Coronary artery (tissue), 2 donors: ENCODE data around the gene NR2F1.

Source experiments
- DNase-seq: peaks from one replicate; pipeline ENCODE4 v3.0.0-alpha.2; 2017; ENCODE audit warnings: low spot score
- H3K27ac ChIP-seq, 2 donors: fragments of 200-600 bp; sonication (generic); one replicate each; pipeline ENCODE4 v1.5.1; 2016 to 2019
- H3K4me3 ChIP-seq: fragments of 200-600 bp; sonication (generic); 2 replicates; pipeline ENCODE4 v1.5.1; 2016; ENCODE audit warnings: mild to moderate bottlenecking, moderate library complexity
- TF ChIP-seq, protein P1 (sequence below): fragments of 200-600 bp; sonication (generic); IDR thresholded peaks from one replicate; pipeline ENCODE4 v1.5.1; 2019; ENCODE audit warnings: antibody characterized with exemption

The NR2F1 gene

DNA sequence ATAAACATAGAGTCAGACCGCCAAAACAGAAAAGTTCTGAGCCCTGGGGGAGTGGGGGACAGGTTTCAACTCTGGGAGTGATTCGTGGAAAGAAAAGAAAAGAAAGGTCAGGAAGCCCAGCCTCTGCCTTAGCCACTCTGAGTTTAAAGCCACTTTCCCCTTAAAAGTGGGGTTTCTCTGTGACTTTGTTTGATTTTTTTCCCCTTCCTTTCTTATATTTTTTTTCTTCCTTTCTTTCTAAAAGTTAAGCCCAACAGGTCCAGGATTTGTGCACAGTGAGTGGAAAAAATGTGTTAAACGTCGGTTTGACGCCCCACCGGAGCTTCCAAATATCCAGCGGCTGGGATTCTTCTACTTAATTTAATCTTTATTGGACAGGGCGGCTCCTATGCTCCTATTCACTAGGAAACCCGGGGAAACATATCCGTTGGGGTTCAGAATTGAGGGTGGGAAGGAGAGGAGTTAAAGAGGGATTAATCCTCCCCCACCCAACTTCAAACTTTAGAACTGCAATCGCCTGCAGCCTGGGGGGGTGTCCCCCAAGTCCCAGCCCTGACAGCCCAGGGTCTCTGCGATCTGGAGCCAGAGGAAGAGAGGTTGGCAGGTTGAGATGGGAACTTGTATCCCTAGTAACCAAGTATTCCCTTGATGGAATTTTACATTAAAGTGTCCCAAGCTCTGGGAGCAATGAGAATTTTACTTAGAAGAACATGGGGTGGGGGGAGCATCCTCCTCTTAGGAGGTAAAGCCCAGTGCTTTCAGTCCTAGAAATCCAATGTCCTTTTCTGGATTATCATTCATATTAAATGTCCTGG, 8.3 kb upstream of the NR2F1 start:
- no peak for DNase-seq
- Histone ChIP-seq H3K27ac (no peak overlapping the region), H3K4me3 (no peak overlapping the region)
- TF ChIP-seq, protein P1, sequence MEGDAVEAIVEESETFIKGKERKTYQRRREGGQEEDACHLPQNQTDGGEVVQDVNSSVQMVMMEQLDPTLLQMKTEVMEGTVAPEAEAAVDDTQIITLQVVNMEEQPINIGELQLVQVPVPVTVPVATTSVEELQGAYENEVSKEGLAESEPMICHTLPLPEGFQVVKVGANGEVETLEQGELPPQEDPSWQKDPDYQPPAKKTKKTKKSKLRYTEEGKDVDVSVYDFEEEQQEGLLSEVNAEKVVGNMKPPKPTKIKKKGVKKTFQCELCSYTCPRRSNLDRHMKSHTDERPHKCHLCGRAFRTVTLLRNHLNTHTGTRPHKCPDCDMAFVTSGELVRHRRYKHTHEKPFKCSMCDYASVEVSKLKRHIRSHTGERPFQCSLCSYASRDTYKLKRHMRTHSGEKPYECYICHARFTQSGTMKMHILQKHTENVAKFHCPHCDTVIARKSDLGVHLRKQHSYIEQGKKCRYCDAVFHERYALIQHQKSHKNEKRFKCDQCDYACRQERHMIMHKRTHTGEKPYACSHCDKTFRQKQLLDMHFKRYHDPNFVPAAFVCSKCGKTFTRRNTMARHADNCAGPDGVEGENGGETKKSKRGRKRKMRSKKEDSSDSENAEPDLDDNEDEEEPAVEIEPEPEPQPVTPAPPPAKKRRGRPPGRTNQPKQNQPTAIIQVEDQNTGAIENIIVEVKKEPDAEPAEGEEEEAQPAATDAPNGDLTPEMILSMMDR: no peak

DNA sequence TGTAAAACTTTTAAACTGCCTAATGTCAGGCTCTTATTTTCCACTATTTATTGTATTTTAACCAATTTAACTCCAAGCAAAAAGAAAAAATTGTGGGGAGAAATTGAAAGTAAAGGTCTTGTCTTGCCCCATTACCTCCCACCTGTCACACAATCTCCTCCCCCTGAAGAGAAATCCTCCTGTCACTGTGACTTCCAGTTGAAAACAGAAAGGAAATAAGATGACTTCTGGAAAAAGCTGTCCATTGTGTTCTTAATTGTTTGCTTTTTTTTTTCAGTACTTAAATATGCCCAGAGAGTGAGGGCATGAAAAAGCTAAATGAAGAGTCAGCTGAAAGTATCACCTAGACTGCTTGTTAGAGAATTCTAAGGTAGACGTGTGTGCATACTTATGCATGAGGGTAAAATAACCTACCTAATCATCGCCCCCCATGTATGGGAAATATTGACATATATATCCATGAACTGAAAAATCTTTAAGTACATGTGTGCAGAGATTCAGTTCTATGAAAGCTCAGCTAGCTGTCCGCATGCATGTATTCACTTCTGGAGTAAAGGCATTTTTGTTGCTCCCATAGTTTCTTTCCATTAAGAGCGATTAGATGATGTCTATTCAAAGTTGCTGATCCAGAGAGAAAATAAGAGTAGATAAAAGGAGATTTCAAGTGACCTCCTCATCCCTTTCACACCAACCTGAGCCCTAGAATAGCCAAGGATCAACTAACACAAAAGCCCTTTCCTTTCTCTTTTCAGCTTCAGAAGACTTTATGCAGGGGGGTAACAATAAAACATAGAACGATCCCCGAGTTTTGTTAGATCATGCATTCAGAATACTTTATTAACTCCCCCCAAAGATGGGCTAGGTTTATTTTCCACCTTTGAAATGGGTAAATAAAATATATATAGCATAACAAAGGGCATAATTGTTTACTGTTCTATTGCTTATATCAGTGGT, 7.3 kb upstream of the NR2F1 start:
- TF ChIP-seq, protein P1: no peak
- no peak for DNase-seq
- Histone ChIP-seq H3K27ac (no peak overlapping the region), H3K4me3 (no peak overlapping the region)

DNA sequence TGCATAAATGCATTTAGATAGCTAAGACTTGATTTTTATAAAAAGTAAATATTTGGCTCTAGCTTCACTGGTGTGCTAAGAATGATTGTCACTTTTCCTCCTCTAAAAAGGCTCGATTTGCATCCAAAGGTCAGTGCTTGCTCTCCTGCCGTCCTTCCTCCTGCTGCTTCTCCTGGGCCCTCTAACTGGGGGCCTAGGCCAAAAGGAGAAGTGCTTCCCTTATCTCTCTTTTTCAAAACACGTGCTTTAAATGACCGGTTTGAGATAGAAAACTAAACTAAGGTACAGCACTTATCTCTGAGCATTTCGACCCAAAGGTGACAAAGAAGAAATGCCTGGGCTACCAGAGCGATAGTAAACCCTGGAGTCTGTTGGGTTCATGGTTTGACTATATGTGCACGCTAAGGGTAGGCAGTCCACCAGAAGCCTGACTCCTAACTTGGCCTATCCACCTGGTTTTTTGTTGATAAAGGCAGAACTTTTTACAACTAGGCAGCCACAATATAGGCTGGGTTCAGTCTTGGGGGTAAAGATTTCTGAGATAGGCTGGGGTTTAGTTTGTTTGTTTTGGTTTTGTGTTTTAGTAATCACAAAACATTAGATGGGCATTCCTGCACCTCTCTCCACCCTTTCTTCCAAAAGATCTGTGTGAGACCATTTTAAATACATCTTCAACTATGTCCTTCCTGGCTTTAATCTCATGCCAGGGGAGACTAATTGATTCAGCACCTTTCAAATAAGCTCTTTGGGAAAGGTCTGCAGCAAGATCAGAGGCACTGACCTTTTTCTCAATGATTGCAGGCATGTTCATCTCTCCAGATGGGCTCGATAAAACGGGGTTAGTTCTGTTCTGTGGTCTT, 5.8 kb upstream of the NR2F1 start:
- no peak for DNase-seq
- Histone ChIP-seq H3K27ac (no peak overlapping the region), H3K4me3 (no peak overlapping the region)
- TF ChIP-seq, protein P1: no peak

DNA sequence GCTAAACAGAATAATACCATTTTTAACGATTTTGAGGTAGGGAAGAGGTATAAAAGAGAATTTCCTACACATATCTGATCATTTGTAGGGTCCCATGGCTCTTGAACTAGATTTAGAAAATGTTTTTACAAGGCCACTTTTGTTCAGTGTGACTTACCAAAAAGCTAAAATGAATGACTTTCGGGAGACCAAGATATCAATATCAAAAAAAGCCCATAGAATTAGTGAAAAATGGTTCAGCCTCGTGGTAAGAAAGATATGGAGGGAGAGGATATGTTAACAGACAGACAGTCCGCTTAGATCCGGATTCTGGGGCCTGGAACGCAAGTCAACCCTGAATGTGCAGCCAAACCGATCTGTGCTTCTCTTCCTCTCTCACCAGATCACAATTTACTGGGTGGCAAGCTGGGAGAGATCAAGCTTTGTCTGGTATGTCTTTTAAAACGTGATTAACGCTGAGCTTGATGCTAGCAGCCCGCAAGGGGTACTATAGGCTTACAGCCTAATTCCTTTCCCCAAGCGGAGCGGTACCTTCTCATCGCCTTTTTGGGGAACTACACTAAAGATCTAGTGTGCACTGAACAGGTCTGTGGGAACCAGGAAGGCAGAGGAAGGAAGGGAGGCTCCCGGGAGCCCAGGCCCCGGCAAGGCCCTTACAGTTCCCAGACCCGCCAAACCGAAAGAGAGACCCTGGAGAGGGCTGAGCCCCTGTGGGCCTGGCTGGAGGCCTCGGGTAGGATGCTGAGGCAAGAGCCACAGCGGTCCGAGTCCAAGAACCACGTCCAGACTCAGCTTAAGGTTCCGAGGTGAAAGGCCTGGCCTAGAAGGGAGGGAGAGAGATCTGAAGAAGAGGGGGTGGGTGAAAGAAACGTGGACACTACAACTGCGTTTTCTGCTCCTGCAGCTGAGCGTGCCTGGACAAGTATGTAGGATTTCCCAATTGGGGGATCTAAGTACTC, 4.9 kb upstream of the NR2F1 start:
- Histone ChIP-seq H3K27ac (no peak overlapping the region), H3K4me3 (no peak overlapping the region)
- DNase-seq: no peak
- TF ChIP-seq, protein P1: no peak

DNA sequence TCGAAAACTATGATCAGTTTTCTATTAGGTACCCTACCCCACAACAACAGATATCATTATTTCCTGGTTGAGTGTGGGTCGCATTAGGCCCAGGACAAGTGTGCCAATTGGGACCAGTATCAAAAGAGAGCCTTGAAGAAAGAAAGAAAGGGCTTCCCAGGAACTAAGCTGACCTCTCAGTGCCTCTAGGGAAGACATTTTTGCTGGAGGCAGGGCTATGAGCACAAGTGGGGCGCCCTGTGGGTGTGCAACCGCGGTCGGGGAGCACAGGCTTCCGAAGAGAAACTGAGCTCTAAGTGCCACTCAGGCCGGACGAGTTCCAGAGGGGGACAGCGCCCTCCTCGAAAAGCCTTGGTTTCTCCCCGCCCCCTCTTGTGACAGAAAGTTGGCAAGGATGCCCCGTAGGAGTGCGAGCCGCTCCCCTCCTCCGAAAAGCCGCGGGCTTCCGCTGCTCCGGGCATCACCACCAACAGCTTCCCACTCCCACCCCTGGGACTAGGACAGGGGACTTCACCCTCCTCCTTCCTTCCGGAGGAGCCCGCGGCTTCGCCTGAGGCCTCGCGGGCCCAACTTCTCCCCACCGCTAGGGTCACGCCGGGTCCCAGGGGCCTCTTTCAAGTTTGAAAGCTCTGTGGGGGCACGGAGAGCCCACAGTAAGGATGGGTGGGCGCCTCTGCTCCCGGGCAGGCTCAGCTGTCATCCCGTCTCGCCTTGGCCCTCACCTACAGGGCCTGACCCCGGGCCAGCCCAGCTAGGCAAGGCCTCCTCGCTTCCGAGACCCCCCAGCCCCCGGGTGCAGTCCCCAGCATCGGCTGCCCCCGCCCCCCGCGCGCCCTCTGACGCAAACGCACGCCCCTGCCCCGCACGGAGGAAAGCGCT, 4.0 kb upstream of the NR2F1 start:
- no peak for DNase-seq

More for the DNA sequence above, 4.0 kb upstream of the NR2F1 start:
- TF ChIP-seq, protein P1: no peak
- Histone ChIP-seq H3K4me3 (peak overlapping the region; percentile 75), H3K27ac (peak overlapping the region in 1 of 2 donors; percentile 68)
